Stimulated activated CD4-positive, alpha-beta T cell treated with anti-CD3 and anti-CD28 coated beads, Interleukin-4, amount 100 ng/mL, for 4 hours (primary cell): ENCODE results near the gene FA2H.
"Not testable (repeated sequence)": the region's sequence is repeated elsewhere in the genome, so short reads cannot be mapped to it uniquely, and the experiment has no call there.

Experiments
- DNase-seq, 2 experiments: peaks; one replicate each; pipeline ENCODE4 v3.0.0-alpha.2; 2020

FA2H gene

GRCh38 chr16:74774223-74775139, at the start of gene FA2H:
FA2H (minus strand) TSS chr16:74774820; CDS start chr16:74774755, 65 bp downstream.
- peak; percentile 51 to 58 for DNase-seq

GRCh38 chr16:74817851-74818250, 43.2 kb upstream of the FA2H start:
- DNase-seq: no peak

GRCh38 chr16:74813109-74813641, 38.6 kb upstream of the FA2H start:
- peak; percentile 58 to 75 for DNase-seq

GRCh38 chr16:74811911-74812310, 37.3 kb upstream of the FA2H start:
- DNase-seq: no peak

GRCh38 chr16:74811216-74811615, 36.6 kb upstream of the FA2H start:
- DNase-seq: not testable (repeated sequence)

- DNase-seq: no peak
These were observed 32.5 kb upstream of the FA2H start for GRCh38 chr16:74807052-74807646.

GRCh38 chr16:74800216-74800871, 25.7 kb upstream of the FA2H start:
- DNase-seq: no peak

GRCh38 chr16:74797414-74797813, 22.8 kb upstream of the FA2H start:
- no peak for DNase-seq

- DNase-seq: no peak
These were observed 20.5 kb upstream of the FA2H start for GRCh38 chr16:74795104-74795503.

- DNase-seq: no peak
These were observed 20.0 kb upstream of the FA2H start for GRCh38 chr16:74794668-74795067.

- DNase-seq: no peak
These were observed 19.0 kb upstream of the FA2H start for GRCh38 chr16:74793571-74793970.

GRCh38 chr16:74792225-74792624, 17.6 kb upstream of the FA2H start:
- no peak for DNase-seq

GRCh38 chr16:74791749-74792148, 17.1 kb upstream of the FA2H start:
- DNase-seq: not testable (repeated sequence)

- DNase-seq: no peak
These were observed 13.5 kb upstream of the FA2H start for GRCh38 chr16:74788108-74788507.

GRCh38 chr16:74785031-74785430, 10.4 kb upstream of the FA2H start:
- no peak for DNase-seq

- no peak for DNase-seq
These were observed 4.0 kb upstream of the FA2H start for GRCh38 chr16:74778646-74779045.

GRCh38 chr16:74776926-74777325, 2.3 kb upstream of the FA2H start:
- DNase-seq: no peak

GRCh38 chr16:74775255-74775654, 635 bp upstream of the FA2H start:
- no peak for DNase-seq

- DNase-seq: no peak
These were observed 986 bp downstream of the FA2H start for GRCh38 chr16:74773446-74774222.

- DNase-seq: no peak
These were observed 2.8 kb downstream of the FA2H start for GRCh38 chr16:74771656-74772315.

GRCh38 chr16:74770831-74771526, 3.6 kb downstream of the FA2H start:
- no peak for DNase-seq
